ENCODE measurements around the gene OBSCN. TPM values are rescaled to one million over a fixed set of nuclear protein-coding genes. Genes with fewer than 3 reads are reported as not detected.

OBSCN gene
- total RNA-seq, 1 donor from 2014 or later, result 5.1 TPM

GRCh38 chr1:228364706-228365213 lies 156.9 kb downstream of the OBSCN start:
- Histone ChIP-seq H3K27ac (no peak overlapping the region), H3K9me3 (ENCODE audit: low read depth) (no peaks in the 10 kb centered on the region), H3F3A (ENCODE audit: low read depth) (no peaks in the 10 kb centered on the region), H4K20me1 (ENCODE audit: low read depth) (no peaks in the 10 kb centered on the region), H3K4me2 (no peak overlapping the region), H3K9ac (no peak overlapping the region), H3K27me3 (no peaks in the 10 kb centered on the region), H2AFZ (replicated peaks) (no peak overlapping the region), H3K4me1 (no peaks in the 10 kb centered on the region), H3K4me3 (no peak overlapping the region), H3K36me3 (no peaks in the 10 kb centered on the region), H3K79me2 (ENCODE audit: low read depth) (no peaks in the 10 kb centered on the region)
- no peaks in the 10 kb centered on the region for H3K4me1 Mint-ChIP-seq
- no peaks in the 10 kb centered on the region for H3K9me3 Mint-ChIP-seq
- no peak overlapping the region for H3K27ac Mint-ChIP-seq
- TF ChIP-seq EZH2 (IDR thresholded peaks at IDR 0.05), result no peak
- TF ChIP-seq EZH2phosphoT487 (IDR thresholded peaks at IDR 0.05), result no peak
- TF ChIP-seq, protein P1, sequence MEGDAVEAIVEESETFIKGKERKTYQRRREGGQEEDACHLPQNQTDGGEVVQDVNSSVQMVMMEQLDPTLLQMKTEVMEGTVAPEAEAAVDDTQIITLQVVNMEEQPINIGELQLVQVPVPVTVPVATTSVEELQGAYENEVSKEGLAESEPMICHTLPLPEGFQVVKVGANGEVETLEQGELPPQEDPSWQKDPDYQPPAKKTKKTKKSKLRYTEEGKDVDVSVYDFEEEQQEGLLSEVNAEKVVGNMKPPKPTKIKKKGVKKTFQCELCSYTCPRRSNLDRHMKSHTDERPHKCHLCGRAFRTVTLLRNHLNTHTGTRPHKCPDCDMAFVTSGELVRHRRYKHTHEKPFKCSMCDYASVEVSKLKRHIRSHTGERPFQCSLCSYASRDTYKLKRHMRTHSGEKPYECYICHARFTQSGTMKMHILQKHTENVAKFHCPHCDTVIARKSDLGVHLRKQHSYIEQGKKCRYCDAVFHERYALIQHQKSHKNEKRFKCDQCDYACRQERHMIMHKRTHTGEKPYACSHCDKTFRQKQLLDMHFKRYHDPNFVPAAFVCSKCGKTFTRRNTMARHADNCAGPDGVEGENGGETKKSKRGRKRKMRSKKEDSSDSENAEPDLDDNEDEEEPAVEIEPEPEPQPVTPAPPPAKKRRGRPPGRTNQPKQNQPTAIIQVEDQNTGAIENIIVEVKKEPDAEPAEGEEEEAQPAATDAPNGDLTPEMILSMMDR (IDR thresholded peaks at IDR 0.05), result no peak
- no peak for DNase-seq (ENCODE audit: low spot score)
- H3K36me3 Mint-ChIP-seq, result no peaks in the 10 kb centered on the region
- no peak overlapping the region for H3K4me3 Mint-ChIP-seq
- peaks cover 2% of the 10 kb centered on the region for H3K27me3 Mint-ChIP-seq (ENCODE audit: insufficient read depth, low read depth)

DNA sequence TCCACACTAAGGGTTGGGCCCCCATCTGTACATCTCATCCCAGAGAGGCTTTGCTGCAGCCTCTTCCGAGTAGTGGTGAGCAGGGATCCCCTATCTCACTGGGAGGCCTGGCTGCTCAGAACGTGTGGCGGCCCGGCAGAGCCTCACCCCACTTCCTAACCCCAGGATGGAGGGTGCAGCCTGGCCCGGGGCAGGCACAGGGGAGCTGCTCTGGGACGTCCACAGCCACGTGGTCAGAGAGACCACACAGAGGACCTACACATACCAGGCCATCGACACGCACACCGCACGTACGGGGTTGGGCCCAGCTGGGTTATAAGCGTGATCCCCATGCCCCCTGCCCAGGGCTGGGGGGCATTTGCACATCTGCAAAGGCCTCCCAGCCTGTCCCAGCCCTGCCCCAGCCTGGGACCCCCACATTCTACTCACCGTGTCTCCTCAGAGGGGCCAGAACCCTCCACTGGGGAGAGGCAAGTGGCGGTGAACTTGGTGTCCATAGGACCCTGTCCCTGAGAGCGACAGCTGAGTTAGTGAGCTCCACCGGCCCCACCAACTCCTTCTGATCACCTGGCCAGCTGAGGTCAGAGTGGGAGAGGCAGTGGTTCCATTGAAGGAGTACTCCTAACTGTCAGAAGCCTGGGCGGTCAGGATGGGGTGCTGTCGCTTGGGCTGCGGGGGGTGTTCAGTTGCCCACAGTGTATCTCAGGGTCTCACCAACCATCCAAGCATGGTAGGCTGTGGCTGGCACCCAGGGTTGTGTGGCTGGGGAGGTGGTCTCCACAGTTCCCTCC lies 157.6 kb downstream of the OBSCN start:
- H3K4me1 Mint-ChIP-seq, result no peaks in the 10 kb centered on the region
- H3K9me3 Mint-ChIP-seq, result no peaks in the 10 kb centered on the region
- peaks cover under 1% of the 10 kb centered on the region for H3K27me3 Mint-ChIP-seq (ENCODE audit: insufficient read depth, low read depth)
- no peak for DNase-seq (ENCODE audit: low spot score)
- no peaks in the 10 kb centered on the region for H3K36me3 ChIP-seq
- H3K4me1 ChIP-seq, result no peaks in the 10 kb centered on the region
- no peaks in the 10 kb centered on the region for H3F3A ChIP-seq (ENCODE audit: low read depth)
- no peaks in the 10 kb centered on the region for H3K79me2 ChIP-seq (ENCODE audit: low read depth)
- no peaks in the 10 kb centered on the region for H3K9me3 ChIP-seq (ENCODE audit: low read depth)
- H3K4me2 ChIP-seq, result no peak overlapping the region
- no peak overlapping the region for H3K27ac ChIP-seq
- no peaks in the 10 kb centered on the region for H3K36me3 Mint-ChIP-seq
- H3K27me3 ChIP-seq, result no peaks in the 10 kb centered on the region
- H3K4me3 Mint-ChIP-seq, result no peak overlapping the region
- TF ChIP-seq, protein P1 (IDR thresholded peaks at IDR 0.05), result no peak
- TF ChIP-seq EZH2 (IDR thresholded peaks at IDR 0.05), result no peak
- TF ChIP-seq EZH2phosphoT487 (IDR thresholded peaks at IDR 0.05), result no peak
- no peaks in the 10 kb centered on the region for H4K20me1 ChIP-seq (ENCODE audit: low read depth)
- H3K9ac ChIP-seq, result no peak overlapping the region
- H3K4me3 ChIP-seq, result no peak overlapping the region
- H3K27ac Mint-ChIP-seq, result no peak overlapping the region
- no peak overlapping the region for H2AFZ ChIP-seq (replicated peaks)

GRCh38 chr1:228366062-228366865 lies 158.4 kb downstream of the OBSCN start:
- H3K27me3 Mint-ChIP-seq (ENCODE audit: insufficient read depth, low read depth), result no peaks in the 10 kb centered on the region
- Histone ChIP-seq H3K36me3 (no peaks in the 10 kb centered on the region), H4K20me1 (ENCODE audit: low read depth) (no peaks in the 10 kb centered on the region), H3K27ac (no peak overlapping the region), H3K4me1 (no peaks in the 10 kb centered on the region), H3K27me3 (no peaks in the 10 kb centered on the region), H3K4me2 (no peak overlapping the region), H3K9me3 (ENCODE audit: low read depth) (no peaks in the 10 kb centered on the region), H3K4me3 (no peak overlapping the region), H2AFZ (replicated peaks) (no peak overlapping the region), H3K9ac (no peak overlapping the region), H3F3A (ENCODE audit: low read depth) (no peaks in the 10 kb centered on the region), H3K79me2 (ENCODE audit: low read depth) (no peaks in the 10 kb centered on the region)
- no peak overlapping the region for H3K4me3 Mint-ChIP-seq
- no peaks in the 10 kb centered on the region for H3K4me1 Mint-ChIP-seq
- no peaks in the 10 kb centered on the region for H3K36me3 Mint-ChIP-seq
- DNase-seq (ENCODE audit: low spot score), result no peak
- no peak overlapping the region for H3K27ac Mint-ChIP-seq
- H3K9me3 Mint-ChIP-seq, result no peaks in the 10 kb centered on the region
- TF ChIP-seq EZH2 (IDR thresholded peaks at IDR 0.05), result no peak
- no peak for TF ChIP-seq EZH2phosphoT487 (IDR thresholded peaks at IDR 0.05)
- TF ChIP-seq, protein P1 (IDR thresholded peaks at IDR 0.05), result no peak
